OCI-M1 (cell line): Measurements from ENCODE around the gene KLHL29.

ENCODE experiments used
- DNase-seq: peaks from one replicate; lab custom pipeline; 2025; lab: John Stamatoyannopoulos, UW

The KLHL29 gene

DNA sequence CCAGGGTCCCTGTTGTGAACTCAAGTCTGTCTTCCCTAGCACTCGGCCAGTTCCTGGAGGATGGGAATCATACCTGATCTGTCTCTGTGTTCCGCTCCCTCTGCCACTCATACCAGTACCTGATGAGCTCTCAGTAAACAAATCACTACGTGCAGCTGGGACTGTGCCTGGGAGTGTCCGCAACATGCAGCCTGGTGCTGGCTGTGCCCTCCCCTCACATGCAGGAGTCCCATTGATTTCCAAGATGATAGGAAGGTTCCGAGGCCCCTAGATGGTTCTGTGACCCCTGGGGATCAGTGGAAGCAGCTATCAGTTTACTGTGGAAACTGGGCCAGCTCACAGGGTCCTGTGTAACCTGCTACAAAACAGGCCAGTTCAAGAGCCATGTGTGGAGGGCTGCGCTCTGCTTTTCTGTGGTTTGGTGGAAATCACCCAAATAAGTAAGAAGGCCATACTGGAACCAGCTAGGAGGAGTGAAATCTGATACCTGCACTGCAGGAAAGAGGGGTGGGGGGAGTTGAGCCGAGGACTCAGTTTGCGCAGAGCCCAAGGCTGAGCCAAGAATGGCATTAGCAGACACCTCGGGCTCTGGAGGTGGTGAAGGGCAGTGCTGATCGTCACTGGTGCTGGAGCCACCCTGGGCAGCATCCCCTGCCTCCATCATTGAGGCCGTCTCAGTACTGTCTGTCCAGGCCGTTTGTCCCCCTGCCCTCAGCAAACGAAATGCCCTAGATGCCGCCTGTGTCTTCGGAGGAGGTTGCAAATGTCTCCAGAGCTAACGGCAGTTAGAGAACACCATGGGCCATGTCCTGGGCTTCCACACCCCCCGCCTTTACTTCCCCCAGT is 93.3 kb downstream of the KLHL29 start:
- no peak for DNase-seq

GRCh38 chr2:23478933-23479683 is 94.1 kb downstream of the KLHL29 start:
- DNase-seq = no peak

- no peak for DNase-seq
Measured at GRCh38 chr2:23480957-23481797, 96.2 kb downstream of the KLHL29 start.

DNA sequence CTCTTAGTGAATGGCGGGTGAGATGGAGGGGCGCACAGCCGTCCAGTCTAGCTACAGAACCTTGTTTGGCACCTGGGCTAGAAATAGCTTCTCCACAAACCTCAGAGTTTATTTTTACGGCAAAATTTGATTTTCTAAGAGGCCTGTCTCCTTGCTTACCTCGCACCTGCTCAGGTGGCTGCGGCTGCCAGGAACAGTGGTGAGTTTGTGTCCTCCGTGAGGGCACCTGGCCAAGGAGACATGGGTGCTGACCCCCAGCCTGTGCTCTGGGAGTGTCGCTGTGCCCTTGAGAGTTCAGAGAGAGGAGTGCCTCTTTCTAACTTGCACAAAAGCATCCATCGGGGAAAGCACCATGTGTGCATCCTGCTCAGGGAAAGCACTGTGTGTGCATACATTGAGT is 97.2 kb downstream of the KLHL29 start:
- no peak for DNase-seq

DNA sequence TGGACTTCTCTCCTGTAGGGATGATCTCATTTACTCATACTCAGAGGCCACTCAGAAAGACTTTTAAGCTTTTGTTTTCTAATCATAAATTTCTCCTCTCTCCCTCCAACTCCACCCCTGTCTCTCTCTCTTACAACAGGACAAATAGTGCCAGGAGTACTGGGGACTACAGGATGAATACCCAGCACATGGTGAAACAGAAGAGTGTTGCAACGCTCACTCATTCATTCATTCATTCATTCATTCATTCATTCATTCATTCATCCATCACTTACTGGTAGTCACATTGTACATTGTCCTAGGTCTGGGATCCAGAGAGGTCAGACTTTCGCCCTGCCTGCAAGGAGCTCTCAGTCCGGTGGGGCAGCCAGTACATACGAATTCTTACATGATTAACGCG is 97.6 kb downstream of the KLHL29 start:
- no peak for DNase-seq

DNA sequence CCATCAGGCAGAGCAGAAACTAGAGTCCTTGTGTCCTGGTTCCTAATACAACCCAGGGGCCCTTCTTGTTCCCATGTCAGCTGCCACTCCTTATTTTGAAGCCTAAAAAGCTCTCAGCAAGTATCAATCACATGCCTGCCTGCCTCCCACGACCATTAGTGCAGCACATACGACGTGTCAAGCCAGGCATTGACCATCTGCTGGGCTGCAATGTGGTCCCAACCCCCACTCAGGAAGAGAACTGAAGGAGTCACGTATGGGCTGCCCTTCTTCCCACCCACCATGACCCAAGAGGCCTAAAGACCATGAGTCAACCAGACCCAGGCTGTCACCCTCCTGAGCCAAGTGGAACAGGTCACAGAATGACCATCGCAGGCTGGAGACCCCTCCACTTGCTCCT is 98.8 kb downstream of the KLHL29 start:
- DNase-seq = no peak

- no peak for DNase-seq
Measured at GRCh38 chr2:23484275-23484674, 99.3 kb downstream of the KLHL29 start.

GRCh38 chr2:23484767-23485166 is 99.8 kb downstream of the KLHL29 start:
- DNase-seq = no peak

DNA sequence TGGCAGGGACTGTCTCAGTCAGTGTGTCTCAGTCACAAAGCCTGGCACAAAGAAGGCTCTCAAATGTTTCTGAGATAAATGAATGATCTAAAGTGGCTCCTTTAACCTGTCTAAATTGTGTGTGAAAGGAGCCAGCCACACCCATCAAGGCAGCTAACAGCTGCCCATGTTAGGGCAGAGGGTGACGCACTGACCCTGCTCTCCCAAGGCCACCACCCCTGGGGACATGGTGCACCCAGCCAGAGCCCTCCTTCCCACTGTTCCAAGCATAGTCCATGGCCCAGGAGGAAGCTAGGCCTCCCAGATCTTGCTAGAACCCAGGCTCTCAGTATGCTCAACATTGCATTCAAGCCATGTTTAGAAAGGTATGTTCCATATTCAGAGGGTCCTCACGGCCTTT is 100.3 kb downstream of the KLHL29 start:
- DNase-seq = no peak

GRCh38 chr2:23485841-23486683 is 101.1 kb downstream of the KLHL29 start:
- DNase-seq = no peak

GRCh38 chr2:23486684-23487075 is 101.7 kb downstream of the KLHL29 start:
- DNase-seq = no peak

DNA sequence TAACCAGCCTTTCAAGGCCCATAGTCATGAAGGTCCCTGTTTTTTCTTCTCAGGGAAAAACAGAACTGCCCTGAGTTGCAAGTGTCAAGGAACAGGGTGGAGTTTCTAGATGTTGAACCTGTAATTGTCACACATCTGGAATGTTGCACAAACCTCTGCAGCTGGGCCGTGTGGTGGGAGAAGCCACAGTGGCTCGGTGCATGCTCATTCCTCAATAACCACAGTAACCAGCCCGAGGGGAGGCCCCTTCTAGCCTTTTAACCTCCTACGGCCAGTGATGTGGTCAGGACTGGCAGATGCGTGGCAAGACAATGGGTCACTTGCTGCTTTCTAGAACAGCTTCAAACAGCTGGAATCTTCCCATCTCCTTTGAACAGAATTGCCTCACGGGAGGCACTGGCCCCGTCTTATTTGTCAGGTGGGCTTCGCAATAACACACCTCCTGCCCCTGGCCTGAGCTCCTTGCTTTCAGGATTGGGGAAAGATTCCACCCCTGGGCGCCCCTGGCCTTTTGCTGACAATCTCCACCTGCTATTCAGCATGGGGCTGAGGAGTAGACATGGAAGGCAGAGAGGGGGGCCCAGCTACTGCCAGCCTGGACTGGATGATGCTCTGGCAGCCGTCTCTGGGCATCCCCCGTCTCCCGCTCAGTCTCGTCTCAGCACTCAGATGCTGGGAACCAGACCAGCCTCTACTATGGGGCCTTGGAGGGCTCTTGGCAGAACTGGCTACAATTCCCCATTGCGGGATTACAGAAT is 102.9 kb downstream of the KLHL29 start:
- peak; percentile 67 for DNase-seq

DNA sequence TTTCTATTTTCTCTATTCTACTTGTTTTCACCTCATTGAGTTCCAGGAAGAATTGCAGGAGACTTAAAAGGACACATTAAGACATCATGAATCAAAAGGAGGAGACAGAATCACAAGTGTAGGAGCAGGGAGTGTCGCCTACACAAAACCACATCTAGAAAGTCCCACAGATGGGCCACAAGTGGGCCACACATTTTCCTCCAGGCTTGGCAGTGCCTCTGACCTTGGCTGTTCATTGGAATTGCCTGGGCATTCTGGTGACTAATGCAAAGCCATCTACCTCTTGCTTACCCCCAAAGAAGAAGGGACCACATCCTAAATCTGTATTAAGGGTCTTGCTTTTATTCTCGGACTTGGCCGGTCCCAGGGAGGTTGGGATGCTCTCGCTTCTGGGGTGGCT is 103.6 kb downstream of the KLHL29 start:
- no peak for DNase-seq

DNA sequence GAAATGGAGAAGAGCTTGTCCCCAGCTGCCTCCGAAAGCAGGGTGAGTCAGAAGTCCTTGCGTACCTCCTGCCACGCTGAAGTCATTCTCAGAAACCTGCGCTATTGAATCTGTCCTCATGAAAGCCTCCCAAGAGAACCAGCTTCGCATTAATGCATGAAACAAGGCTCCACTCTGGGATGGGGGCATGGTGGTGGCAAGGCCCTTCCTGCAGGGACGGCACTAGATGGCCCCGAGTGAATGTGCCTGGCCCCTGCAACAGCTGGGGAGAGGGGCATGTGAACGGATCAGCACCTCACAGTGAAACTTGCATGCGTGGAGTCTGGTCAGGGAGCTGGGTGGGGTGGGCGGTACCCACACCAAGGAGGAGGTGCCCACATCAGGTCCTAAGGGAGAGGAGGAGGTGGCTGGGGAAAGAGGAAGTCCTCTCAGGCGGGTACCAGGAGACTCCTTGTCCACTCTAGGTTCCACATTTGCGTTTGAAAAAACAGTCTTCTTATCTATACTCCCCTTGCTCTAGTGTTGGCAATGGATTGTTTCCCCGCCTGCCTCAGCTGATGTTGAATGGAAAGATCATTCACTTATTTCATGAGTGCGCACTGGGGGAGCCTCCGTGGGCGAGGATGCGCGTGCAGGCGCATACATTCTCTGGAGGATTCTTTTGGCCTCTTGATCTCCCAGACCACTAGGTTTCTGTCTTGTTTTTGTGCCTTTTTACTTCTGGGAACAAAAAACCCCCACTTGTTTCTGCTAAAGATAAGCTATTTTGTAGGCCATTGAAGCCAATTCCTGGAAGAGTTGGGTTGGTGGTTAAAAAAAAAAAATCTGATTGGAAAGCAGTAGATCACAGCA is 104.7 kb downstream of the KLHL29 start:
- DNase-seq = peak; percentile 97

- no peak for DNase-seq
Measured at GRCh38 chr2:23491591-23492336, 106.8 kb downstream of the KLHL29 start.

GRCh38 chr2:23492337-23492675 is 107.3 kb downstream of the KLHL29 start:
- DNase-seq = no peak

DNA sequence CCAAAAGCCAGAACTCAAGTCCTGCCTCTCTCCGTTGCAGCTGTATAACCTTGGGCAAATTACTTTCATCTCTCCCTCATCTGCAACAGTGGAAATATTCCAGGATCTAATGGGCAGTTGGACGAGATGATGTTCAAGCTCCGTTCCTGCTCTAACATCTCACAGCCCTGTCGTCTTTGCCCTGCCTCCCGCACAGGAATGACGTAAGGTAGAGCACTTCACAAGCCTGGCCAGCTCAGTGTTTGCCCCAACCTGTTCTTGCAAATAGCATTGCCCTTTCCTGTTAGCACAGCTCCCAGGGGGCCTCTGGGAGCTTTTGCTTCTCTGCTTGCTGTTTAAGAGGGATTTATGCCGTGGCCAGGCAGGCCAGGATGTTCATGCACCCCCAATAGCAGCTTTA is 107.9 kb downstream of the KLHL29 start:
- DNase-seq = no peak

- no peak for DNase-seq
Measured at GRCh38 chr2:23493846-23494245, 108.9 kb downstream of the KLHL29 start.

- DNase-seq = no peak
Measured at GRCh38 chr2:23494286-23494685, 109.3 kb downstream of the KLHL29 start.
